ENCODE results near the gene DDX46.
"Not testable (repeated sequence)": the region's sequence is repeated elsewhere in the genome, so short reads cannot be mapped to it uniquely, and the experiment has no call there.

The DDX46 gene

GRCh38 chr5:134758504-134759341 is at the start of gene DDX46:
Gene DDX46, plus strand, starts transcription at chr5:134758779. Its CDS starts 160 bp downstream, at chr5:134758939.
- peak within 1 kb of the TSS; percentile 88 for H2AFZ ChIP-seq (ENCODE audit: low read length)
- peak within 1 kb of the TSS; percentile 90 for H3K4me3 ChIP-seq (ENCODE audit: low read length)
- no peaks in the 10 kb centered on the region for H3K9me2 ChIP-seq (replicated peaks; ENCODE audit: insufficient read depth, low read length)
- H3K9me3 ChIP-seq (replicated peaks; ENCODE audit: insufficient read depth, low read length), result no peaks in the 10 kb centered on the region
- TF ChIP-seq, protein P1, sequence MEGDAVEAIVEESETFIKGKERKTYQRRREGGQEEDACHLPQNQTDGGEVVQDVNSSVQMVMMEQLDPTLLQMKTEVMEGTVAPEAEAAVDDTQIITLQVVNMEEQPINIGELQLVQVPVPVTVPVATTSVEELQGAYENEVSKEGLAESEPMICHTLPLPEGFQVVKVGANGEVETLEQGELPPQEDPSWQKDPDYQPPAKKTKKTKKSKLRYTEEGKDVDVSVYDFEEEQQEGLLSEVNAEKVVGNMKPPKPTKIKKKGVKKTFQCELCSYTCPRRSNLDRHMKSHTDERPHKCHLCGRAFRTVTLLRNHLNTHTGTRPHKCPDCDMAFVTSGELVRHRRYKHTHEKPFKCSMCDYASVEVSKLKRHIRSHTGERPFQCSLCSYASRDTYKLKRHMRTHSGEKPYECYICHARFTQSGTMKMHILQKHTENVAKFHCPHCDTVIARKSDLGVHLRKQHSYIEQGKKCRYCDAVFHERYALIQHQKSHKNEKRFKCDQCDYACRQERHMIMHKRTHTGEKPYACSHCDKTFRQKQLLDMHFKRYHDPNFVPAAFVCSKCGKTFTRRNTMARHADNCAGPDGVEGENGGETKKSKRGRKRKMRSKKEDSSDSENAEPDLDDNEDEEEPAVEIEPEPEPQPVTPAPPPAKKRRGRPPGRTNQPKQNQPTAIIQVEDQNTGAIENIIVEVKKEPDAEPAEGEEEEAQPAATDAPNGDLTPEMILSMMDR (IDR thresholded peaks at IDR 0.05; ENCODE audit: low read length), result peak; percentile 83
- TF ChIP-seq EZH2 (optimal IDR thresholded peaks at IDR 0.05; ENCODE audit: low read depth, low read length) (no peak), EZH2phosphoT487 (IDR thresholded peaks at IDR 0.05; ENCODE audit: low read length) (no peak)
- H3K36me3 ChIP-seq (replicated peaks; ENCODE audit: insufficient read depth, low read length), result no peaks in the 10 kb centered on the region
- H3K27ac ChIP-seq (ENCODE audit: low read length), result peak within 1 kb of the TSS; percentile 41; the same call in 1 of the 2 replicates
- H3K4me2 ChIP-seq (ENCODE audit: low read depth, low read length), result peak within 1 kb of the TSS; percentile 84
- H3K4me1 ChIP-seq (ENCODE audit: low read length), result peaks cover 11% of the 10 kb centered on the region
- H3K27me3 ChIP-seq (replicated peaks; ENCODE audit: insufficient read depth, low read length), result no peaks in the 10 kb centered on the region
- H3K79me2 ChIP-seq (ENCODE audit: low read length), result peaks cover 50% of the 10 kb centered on the region
- peak; percentile 95 for DNase-seq
- H4K20me1 ChIP-seq (ENCODE audit: insufficient read depth, low read length), result peaks cover 4% of the 10 kb centered on the region; the same call in 1 of the 2 replicates
- peak within 1 kb of the TSS; percentile 85 for H3K9ac ChIP-seq (ENCODE audit: low read length)
- no peaks in the 10 kb centered on the region for H3F3A ChIP-seq (ENCODE audit: insufficient read depth, low read length)

GRCh38 chr5:134714120-134714519 is 44.5 kb upstream of the DDX46 start:
- Histone ChIP-seq H3K4me1 (ENCODE audit: low read length) (no peaks in the 10 kb centered on the region), H3K4me2 (ENCODE audit: low read depth, low read length) (no peak overlapping the region), H4K20me1 (ENCODE audit: insufficient read depth, low read length) (no peaks in the 10 kb centered on the region), H3K27ac (ENCODE audit: low read length) (no peak overlapping the region), H3K9me3 (replicated peaks; ENCODE audit: insufficient read depth, low read length) (no peaks in the 10 kb centered on the region), H3K79me2 (ENCODE audit: low read length) (no peaks in the 10 kb centered on the region), H3K9ac (ENCODE audit: low read length) (no peak overlapping the region), H3K36me3 (replicated peaks; ENCODE audit: insufficient read depth, low read length) (peaks cover 16% of the 10 kb centered on the region; the same call in 1 of the 2 replicates), H3K4me3 (ENCODE audit: low read length) (no peak overlapping the region), H3K27me3 (replicated peaks; ENCODE audit: insufficient read depth, low read length) (no peaks in the 10 kb centered on the region), H3F3A (ENCODE audit: insufficient read depth, low read length) (no peaks in the 10 kb centered on the region), H3K9me2 (replicated peaks; ENCODE audit: insufficient read depth, low read length) (no peaks in the 10 kb centered on the region), H2AFZ (ENCODE audit: low read length) (no peak overlapping the region)
- no peak for DNase-seq
- TF ChIP-seq EZH2phosphoT487 (IDR thresholded peaks at IDR 0.05; ENCODE audit: low read length) (no peak), EZH2 (optimal IDR thresholded peaks at IDR 0.05; ENCODE audit: low read depth, low read length) (no peak)
- TF ChIP-seq, protein P1 (IDR thresholded peaks at IDR 0.05; ENCODE audit: low read length), result no peak

DNA sequence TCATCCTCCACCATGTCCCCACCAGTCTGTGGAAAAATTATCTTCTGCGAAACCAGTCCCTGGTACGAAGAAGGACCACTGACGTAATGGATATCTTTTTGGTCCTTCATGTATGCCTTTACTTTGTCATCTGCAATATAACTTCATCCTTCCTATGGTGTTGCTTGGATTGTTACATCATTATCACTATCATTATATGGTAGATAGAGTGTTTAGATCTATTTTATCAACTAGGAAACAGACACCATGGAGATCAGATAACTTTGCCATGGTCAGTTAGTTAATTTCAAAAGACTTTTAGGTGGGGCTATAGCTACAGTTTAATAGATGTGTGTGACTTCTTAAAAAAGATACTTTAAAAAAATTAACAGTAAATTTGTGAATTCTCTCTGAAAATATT is 44.0 kb upstream of the DDX46 start:
- H3K4me1 ChIP-seq (ENCODE audit: low read length), result no peaks in the 10 kb centered on the region
- no peaks in the 10 kb centered on the region for H3K9me2 ChIP-seq (replicated peaks; ENCODE audit: insufficient read depth, low read length)
- H3F3A ChIP-seq (ENCODE audit: insufficient read depth, low read length), result no peaks in the 10 kb centered on the region
- no peak overlapping the region for H3K27ac ChIP-seq (ENCODE audit: low read length)
- H4K20me1 ChIP-seq (ENCODE audit: insufficient read depth, low read length), result no peaks in the 10 kb centered on the region
- TF ChIP-seq, protein P1 (IDR thresholded peaks at IDR 0.05; ENCODE audit: low read length), result no peak
- no peak for TF ChIP-seq EZH2 (optimal IDR thresholded peaks at IDR 0.05; ENCODE audit: low read depth, low read length)
- no peak for TF ChIP-seq EZH2phosphoT487 (IDR thresholded peaks at IDR 0.05; ENCODE audit: low read length)
- peaks cover 18% of the 10 kb centered on the region; the same call in 1 of the 2 replicates for H3K36me3 ChIP-seq (replicated peaks; ENCODE audit: insufficient read depth, low read length)
- no peak overlapping the region for H2AFZ ChIP-seq (ENCODE audit: low read length)
- DNase-seq, result no peak
- no peak overlapping the region for H3K4me2 ChIP-seq (ENCODE audit: low read depth, low read length)
- no peak overlapping the region for H3K9ac ChIP-seq (ENCODE audit: low read length)
- no peaks in the 10 kb centered on the region for H3K79me2 ChIP-seq (ENCODE audit: low read length)
- no peak overlapping the region for H3K4me3 ChIP-seq (ENCODE audit: low read length)
- no peaks in the 10 kb centered on the region for H3K27me3 ChIP-seq (replicated peaks; ENCODE audit: insufficient read depth, low read length)
- H3K9me3 ChIP-seq (replicated peaks; ENCODE audit: insufficient read depth, low read length), result no peaks in the 10 kb centered on the region

DNA sequence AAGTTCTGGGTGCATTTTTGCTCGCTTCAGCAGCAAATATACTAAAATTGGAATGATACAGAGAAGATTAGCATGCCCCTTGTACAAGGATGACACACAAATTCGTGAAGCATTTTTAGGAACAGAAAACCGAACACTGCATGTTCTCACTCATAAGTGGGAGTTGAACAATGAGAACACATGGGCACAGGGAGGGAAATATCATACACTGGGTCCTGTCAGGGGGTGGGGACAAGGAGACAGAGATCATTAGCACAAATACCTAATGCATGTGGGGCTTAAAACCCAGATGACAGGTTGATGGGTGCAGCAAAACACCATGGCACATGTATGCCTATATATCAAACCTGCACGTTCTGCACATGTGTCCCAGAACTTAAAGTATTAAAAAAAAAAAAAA is 43.1 kb upstream of the DDX46 start:
- not testable (repeated sequence) for H3K4me3 ChIP-seq (ENCODE audit: low read length); DNase-seq; H3K9ac ChIP-seq (ENCODE audit: low read length); H3K4me1 ChIP-seq (ENCODE audit: low read length); H3K9me2 ChIP-seq (replicated peaks; ENCODE audit: insufficient read depth, low read length); H3K9me3 ChIP-seq (replicated peaks; ENCODE audit: insufficient read depth, low read length); H3F3A ChIP-seq (ENCODE audit: insufficient read depth, low read length); H3K27me3 ChIP-seq (replicated peaks; ENCODE audit: insufficient read depth, low read length); H3K27ac ChIP-seq (ENCODE audit: low read length); H4K20me1 ChIP-seq (ENCODE audit: insufficient read depth, low read length); H3K4me2 ChIP-seq (ENCODE audit: low read depth, low read length); H3K79me2 ChIP-seq (ENCODE audit: low read length); H2AFZ ChIP-seq (ENCODE audit: low read length)
- peaks cover 15% of the 10 kb centered on the region; the same call in 1 of the 2 replicates for H3K36me3 ChIP-seq (replicated peaks; ENCODE audit: insufficient read depth, low read length)

Measured in MM.1S (cell line).